Measurements from ENCODE around the gene ACP5.

The ACP5 gene

GRCh38 chr19:11547929-11548700 is 29.3 kb downstream of the ACP5 start:
- DNase-seq, result no peak

- DNase-seq, result no peak
Measured at GRCh38 chr19:11541238-11541637, 36.2 kb downstream of the ACP5 start.

GRCh38 chr19:11540645-11541044 is 36.8 kb downstream of the ACP5 start:
- DNase-seq, result no peak

GRCh38 chr19:11539495-11540365 is 37.7 kb downstream of the ACP5 start:
- no peak for DNase-seq

DNA sequence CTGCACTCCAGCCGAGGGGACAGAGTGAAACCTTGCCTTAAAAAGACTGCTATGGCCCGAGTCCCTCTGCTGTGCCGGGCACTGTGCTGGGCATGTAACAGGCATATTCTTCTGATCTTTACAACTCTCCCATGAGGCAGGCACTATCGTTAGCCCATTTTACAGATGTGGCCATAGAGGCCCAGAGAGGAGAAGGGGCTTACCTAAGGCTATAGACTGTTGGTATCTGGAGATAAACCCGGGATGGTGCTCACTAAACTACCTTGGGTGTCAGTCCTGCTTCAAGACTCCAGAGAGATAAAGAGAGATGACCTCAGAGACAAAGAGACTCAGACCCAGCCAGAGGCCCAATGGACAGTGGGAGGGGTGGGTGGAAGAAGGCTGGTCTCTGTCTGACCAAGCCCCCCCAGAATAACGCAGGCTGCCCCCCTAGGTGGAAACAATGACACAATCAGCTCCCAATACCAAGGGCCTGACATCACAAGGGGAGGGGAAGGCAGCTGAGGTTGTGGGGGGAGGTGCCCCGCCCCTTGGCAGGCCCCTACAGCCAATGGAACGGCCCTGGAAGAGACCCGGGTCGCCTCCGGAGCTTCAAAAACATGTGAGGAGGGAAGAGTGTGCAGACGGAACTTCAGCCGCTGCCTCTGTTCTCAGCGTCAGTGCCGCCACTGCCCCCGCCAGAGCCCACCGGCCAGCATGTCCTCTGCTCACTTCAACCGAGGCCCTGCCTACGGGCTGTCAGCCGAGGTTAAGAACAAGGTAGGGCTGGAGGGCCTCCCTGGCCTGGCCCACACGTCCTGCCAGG is 39.0 kb downstream of the ACP5 start, which contains the start of gene CNN1:
CNN1 (plus strand) TSS at position 620 of the 805 bp plus-strand sequence; CDS start at position 697, 77 bp downstream.
- peak; percentile 83 for DNase-seq

DNA sequence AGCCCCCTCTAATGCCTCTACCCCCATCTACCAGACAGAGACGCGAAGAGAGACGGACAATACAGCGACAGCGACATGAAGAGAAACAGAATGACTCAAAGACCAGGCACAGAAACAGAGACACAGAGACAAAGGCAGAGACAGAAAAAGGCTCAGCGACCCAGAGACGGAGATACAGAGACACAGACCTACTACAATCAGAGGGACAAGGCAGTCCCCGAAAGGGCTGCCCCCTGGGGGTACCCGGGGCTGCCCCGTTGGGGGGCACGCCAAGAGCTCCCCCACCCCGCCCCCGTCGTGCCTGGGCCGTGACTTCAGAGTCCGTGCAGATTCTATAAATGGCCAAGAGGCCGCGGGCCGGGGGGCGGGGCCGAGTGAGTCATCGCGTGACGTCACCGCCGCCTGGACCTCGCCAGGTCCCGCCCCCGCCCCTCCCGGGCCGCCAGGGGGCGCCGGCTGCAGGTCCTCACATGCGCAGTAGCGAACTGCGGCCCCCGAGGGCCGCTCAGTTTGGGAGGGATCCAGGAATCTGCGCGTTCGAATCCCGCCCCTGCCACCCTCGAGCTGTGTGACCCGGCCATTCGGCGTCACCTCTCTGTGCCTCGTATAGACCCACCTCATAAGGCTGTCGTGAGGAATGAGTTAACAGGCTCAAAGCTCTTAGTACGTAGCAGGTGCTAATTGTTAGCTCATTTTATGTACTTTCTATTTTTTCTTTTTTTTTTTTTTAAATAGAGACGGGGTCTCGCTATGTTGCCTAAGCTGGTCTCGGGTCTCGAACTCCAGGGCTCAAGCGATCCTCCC is 41.5 kb downstream of the ACP5 start:
- DNase-seq, result peak; percentile 88

GRCh38 chr19:11534948-11535347 is 42.5 kb downstream of the ACP5 start:
- DNase-seq, result no peak

DNA sequence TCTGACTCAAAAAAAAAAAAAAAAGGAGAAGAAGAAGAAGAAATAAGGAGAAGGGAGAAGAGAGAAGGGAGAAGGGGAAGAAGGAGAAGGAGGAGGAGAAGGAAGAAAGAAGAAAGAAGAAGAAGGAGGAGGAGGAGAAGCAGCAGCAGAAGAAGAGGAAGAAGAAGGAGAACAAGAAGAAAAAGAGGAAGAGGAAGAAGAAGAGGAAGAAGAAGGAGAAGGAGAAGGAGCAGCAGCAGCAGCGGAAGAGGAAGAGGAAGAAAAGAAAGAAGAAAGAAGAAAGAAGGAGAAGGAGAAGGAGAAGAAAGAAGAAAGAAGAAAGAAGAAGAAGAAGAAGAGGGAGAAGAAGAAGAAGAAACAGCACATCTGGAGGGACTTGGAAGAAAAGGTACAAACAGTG is 42.9 kb downstream of the ACP5 start:
- no peak for DNase-seq

DNA sequence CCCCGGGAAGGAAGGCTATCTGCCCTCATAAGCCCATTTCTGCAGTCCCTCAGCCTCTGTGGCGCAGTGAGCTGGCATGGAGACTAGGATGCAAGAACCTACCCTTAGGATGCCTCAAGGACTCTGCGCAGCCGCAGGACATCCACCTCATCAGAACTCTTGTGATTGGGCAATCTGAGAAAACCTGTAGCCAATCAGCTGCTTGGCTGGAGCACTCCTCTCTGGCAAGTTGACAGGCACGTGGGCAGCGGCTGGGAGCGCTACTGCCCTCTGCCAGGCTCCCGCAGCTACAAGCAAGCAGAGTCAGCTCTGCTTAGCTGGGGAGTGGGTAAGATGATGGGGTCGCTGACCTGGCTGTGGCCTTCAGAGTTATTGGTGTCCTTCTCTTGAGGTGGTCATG is 47.0 kb downstream of the ACP5 start:
- DNase-seq, result peak; percentile 77

- peak; percentile 97 for DNase-seq
Measured at GRCh38 chr19:11528551-11529341, 48.7 kb downstream of the ACP5 start, which contains the start of gene ECSIT. Gene ECSIT, minus strand, starts transcription at chr19:11529134. Its CDS starts 9,964 bp downstream, at chr19:11519170.
